OCI-LY1 (cell line): ENCODE measurements around the gene LTBP2.
A peak's percentile ranks its signal among the peaks of the same experiment; 100 is the strongest.

Experiments used
- H2AFZ ChIP-seq: fragments of 200-600 bp; sonication (generic), shearing (Covaris generic); 2 replicates; pipeline ENCODE4 v1.6.0; 2014; ENCODE audit warnings: antibody characterized with exemption, mild to moderate bottlenecking, low read length
- H3F3A ChIP-seq: fragments of 200-600 bp; sonication (generic), shearing (Covaris generic); 2 replicates; pipeline ENCODE4 v1.6.0; 2014; ENCODE audit warnings: mild to moderate bottlenecking, antibody characterized with exemption, low read length, moderate library complexity; ENCODE audit not compliant: insufficient read depth
- H3K27ac ChIP-seq: fragments of 200-600 bp; sonication (generic); 2 replicates; pipeline ENCODE4 v1.5.1; 2014; ENCODE audit warnings: low read length, mixed run types, mild to moderate bottlenecking, low read depth; ENCODE audit not compliant: poor library complexity, severe bottlenecking
- H3K27me3 ChIP-seq: fragments of 200-600 bp; sonication (generic); 2 replicates; pipeline ENCODE4 v1.6.0; 2014; ENCODE audit warnings: antibody characterized with exemption, mild to moderate bottlenecking, low read length, moderate library complexity; ENCODE audit not compliant: insufficient read depth
- H3K36me3 ChIP-seq: fragments of 200-600 bp; sonication (generic); 2 replicates; pipeline ENCODE4 v1.6.1; 2014; ENCODE audit warnings: mild to moderate bottlenecking, antibody characterized with exemption, low read length, moderate library complexity, mixed read lengths; ENCODE audit not compliant: insufficient read depth
- H3K4me1 ChIP-seq: fragments of 200-600 bp; sonication (generic); 2 replicates; pipeline ENCODE4 v1.5.1; 2014; ENCODE audit warnings: mild to moderate bottlenecking, low read length, moderate library complexity; ENCODE audit not compliant: insufficient read depth, severe bottlenecking
- H3K4me2 ChIP-seq: fragments of 200-600 bp; sonication (generic), shearing (Covaris generic); 2 replicates; pipeline ENCODE4 v1.6.1; 2014; ENCODE audit warnings: low read length
- H3K4me3 ChIP-seq: fragments of 200-600 bp; sonication (generic); 2 replicates; pipeline ENCODE4 v1.5.1; 2014; ENCODE audit warnings: low read length, low read depth, mild to moderate bottlenecking, mixed read lengths; ENCODE audit not compliant: poor library complexity, severe bottlenecking
- H3K79me2 ChIP-seq: fragments of 200-600 bp; shearing (Covaris generic); 2 replicates; pipeline ENCODE4 v1.6.1; 2016; ENCODE audit warnings: mixed run types, low read length, mixed read lengths; ENCODE audit not compliant: insufficient read depth
- H3K9ac ChIP-seq: fragments of 200-600 bp; sonication (generic), shearing (Covaris generic); 2 replicates; pipeline ENCODE4 v1.6.1; 2014; ENCODE audit warnings: mild to moderate bottlenecking, low read length, mixed read lengths
- H3K9me2 ChIP-seq: fragments of 200-600 bp; sonication (generic), shearing (Covaris generic); 2 replicates; pipeline ENCODE4 v1.6.1; 2014; ENCODE audit warnings: low read depth, mild to moderate bottlenecking, low read length, mixed read lengths
- H3K9me3 ChIP-seq: fragments of 200-600 bp; shearing (Covaris generic); 2 replicates; pipeline ENCODE4 v1.6.1; 2014; ENCODE audit warnings: low read length, mixed read lengths
- H4K20me1 ChIP-seq: fragments of 200-600 bp; sonication (generic), shearing (Covaris generic); 2 replicates; pipeline ENCODE4 v1.6.0; 2016; ENCODE audit warnings: mild to moderate bottlenecking, low read length; ENCODE audit not compliant: insufficient read depth
- CTCF ChIP-seq: fragments of 200-600 bp; sonication (generic), shearing (Covaris generic); IDR thresholded peaks from 2 replicates; pipeline ENCODE4 v1.5.1; 2017; ENCODE audit warnings: mild to moderate bottlenecking, antibody characterized with exemption, low read length, moderate library complexity, mixed read lengths
- EZH2 ChIP-seq: fragments of 200-600 bp; sonication (generic), shearing (Covaris generic); IDR thresholded peaks from 2 replicates; pipeline ENCODE4 v1.8.0; 2017; ENCODE audit warnings: borderline replicate concordance, mixed run types, mild to moderate bottlenecking, antibody characterized with exemption, low read length, moderate library complexity, mixed read lengths

LTBP2 gene

GRCh38 chr14:74612350-74613021 is 449 bp upstream of the LTBP2 start:
- Histone ChIP-seq H3K4me2 (peak overlapping the region; percentile 80), H3F3A (no peaks in the 10 kb centered on the region), H2AFZ (0 out of 2 replicates have a peak overlapping the region, but pooled peaks have one; percentile 1), H3K36me3 (no peaks in the 10 kb centered on the region), H3K9me2 (no peaks in the 10 kb centered on the region), H3K4me3 (peak overlapping the region; percentile 61), H3K9me3 (no peaks in the 10 kb centered on the region), H3K4me1 (peaks cover 12% of the 10 kb centered on the region), H4K20me1 (no peaks in the 10 kb centered on the region), H3K79me2 (no peaks in the 10 kb centered on the region), H3K27ac (no peak overlapping the region), H3K9ac (peak overlapping the region; percentile 59), H3K27me3 (no peaks in the 10 kb centered on the region)
- TF ChIP-seq CTCF, result peak; percentile 47; the same call in 1 of the 2 replicates
- TF ChIP-seq EZH2, result no peak

- Histone ChIP-seq H3K4me3 (no peak overlapping the region), H3K4me1 (peaks cover 9% of the 10 kb centered on the region), H3K4me2 (no peak overlapping the region), H3K36me3 (no peaks in the 10 kb centered on the region), H3K79me2 (no peaks in the 10 kb centered on the region), H3K9me3 (no peaks in the 10 kb centered on the region), H3K9me2 (no peaks in the 10 kb centered on the region), H3F3A (no peaks in the 10 kb centered on the region), H3K27me3 (no peaks in the 10 kb centered on the region), H3K27ac (no peak overlapping the region), H4K20me1 (no peaks in the 10 kb centered on the region), H2AFZ (no peak overlapping the region), H3K9ac (no peak overlapping the region)
- TF ChIP-seq CTCF, result no peak
- TF ChIP-seq EZH2, result no peak
Observed at GRCh38 chr14:74610866-74611649, 979 bp downstream of the LTBP2 start.

- Histone ChIP-seq H3K4me3 (no peak overlapping the region), H3K9me2 (no peaks in the 10 kb centered on the region), H3K27ac (no peak overlapping the region), H3K9me3 (no peaks in the 10 kb centered on the region), H3K27me3 (no peaks in the 10 kb centered on the region), H4K20me1 (no peaks in the 10 kb centered on the region), H2AFZ (no peak overlapping the region), H3K4me1 (peaks cover 9% of the 10 kb centered on the region), H3K4me2 (no peak overlapping the region), H3K9ac (no peak overlapping the region), H3K36me3 (no peaks in the 10 kb centered on the region), H3K79me2 (no peaks in the 10 kb centered on the region), H3F3A (no peaks in the 10 kb centered on the region)
- TF ChIP-seq EZH2 (no peak), CTCF (no peak)
Observed at GRCh38 chr14:74610199-74610865, 1.7 kb downstream of the LTBP2 start.
